A549 (cell line): ENCODE data around the gene PRKCE. TPM values are rescaled to one million over a fixed set of nuclear protein-coding genes. Genes with fewer than 3 reads are reported as not detected.

Experiments used
- ATAC-seq, 2 experiments: fragments of 200-7000 bp in 1 of 2; fragments of >200 bp in 1 of 2; cut with Nextera tagmentation in 1 of 2; cut with Tn5 transposase in 1 of 2; 3 replicates each; pipeline versions ENCODE4 v1.8.0 to v1.9.1; 2018 to 2020; ENCODE audit warnings: mild to moderate bottlenecking in 1 of 2, moderate library complexity in 1 of 2
- CTCF ChIA-PET: fragments of 300-600 bp; sonication (Branson Sonifier 250); formaldehyde crosslinking; extraction: SDS; loops from one replicate; lab custom pipeline; 2021; ENCODE audit warnings: antibody characterized with exemption, inconsistent platforms; lab: Yijun Ruan, JAX
- POLR2A ChIA-PET: fragments of 350-600 bp; formaldehyde crosslinking; extraction: SDS; loops from one replicate; lab custom pipeline; 2021; ENCODE audit warnings: antibody characterized with exemption, inconsistent platforms; lab: Yijun Ruan, JAX
- DNase-seq, 2 experiments: peaks; one replicate each; pipeline versions ENCODE4 v3.0.0 to v3.0.0-alpha.2; 2011 to 2016; ENCODE audit warnings: low read depth in 1 of 2, low spot score in 1 of 2
- FAIRE-seq: peaks from 2 replicates; lab custom pipeline; 2011; peaks lifted over from hg19 to GRCh38; lab: Jason Lieb, UNC
- H3K27ac ChIP-seq, 2 experiments: fragments of >200 bp; sonication (Bioruptor Twin); formaldehyde crosslinking; 3 replicates each; pipeline ENCODE4 v1.5.1; 2016 to 2017
- H3K4me1 ChIP-seq: fragments of >200 bp; sonication (Bioruptor Twin); formaldehyde crosslinking; 3 replicates; pipeline ENCODE4 v1.6.1; 2016
- H3K4me2 ChIP-seq: fragments of >200 bp; sonication (Bioruptor Twin); formaldehyde crosslinking; 3 replicates; pipeline ENCODE4 v1.6.1; 2016
- H3K4me3 ChIP-seq: fragments of >200 bp; sonication (Bioruptor Twin); formaldehyde crosslinking; 3 replicates; pipeline ENCODE4 v1.5.1; 2016
- H3K9me3 ChIP-seq: fragments of >200 bp; sonication (Bioruptor Twin); formaldehyde crosslinking; 3 replicates; pipeline ENCODE4 v1.6.1; 2016
- CEBPB ChIP-seq, 2 experiments: fragments of >200 bp in 1 of 2; sonication (Bioruptor Twin) in 1 of 2; formaldehyde crosslinking in 1 of 2; IDR thresholded peaks; 2 replicates each; pipeline ENCODE4 v1.6.1; 2012 to 2016
- CHD2 ChIP-seq: fragments of 150-350 bp; IDR thresholded peaks from 2 replicates; pipeline ENCODE4 v1.6.1; 2014; ENCODE audit warnings: low read length; ENCODE audit not compliant: partially characterized antibody
- EP300 ChIP-seq, 2 experiments: fragments of >200 bp; sonication (Bioruptor Twin); formaldehyde crosslinking; IDR thresholded peaks; 2 replicates in 1 of 2; 3 replicates in 1 of 2; pipeline ENCODE4 v1.6.1; 2016 to 2017
- ESRRA ChIP-seq: fragments of 150-350 bp; IDR thresholded peaks from 2 replicates; pipeline ENCODE4 v1.6.1; 2014; ENCODE audit warnings: mild to moderate bottlenecking, low read length, borderline replicate concordance
- FOSL2 ChIP-seq, 2 experiments: fragments of 450-650 bp in 1 of 2; fragments of >200 bp in 1 of 2; sonication (Bioruptor Twin) in 1 of 2; formaldehyde crosslinking; IDR thresholded peaks; 2 replicates each; pipeline versions ENCODE4 v1.5.0 to v1.6.1; 2016 to 2020; ENCODE audit warnings: mild to moderate bottlenecking in 1 of 2, moderate library complexity in 1 of 2
- HOXB13 ChIP-seq: fragments of 250-450 bp; sonication (Bioruptor Pico); IDR thresholded peaks from 2 replicates; pipeline ENCODE4 v1.5.0; 2020; ENCODE audit warnings: low read depth, mild to moderate bottlenecking, moderate library complexity
- HOXB5 ChIP-seq: fragments of 250-450 bp; sonication (Bioruptor Pico); IDR thresholded peaks from 2 replicates; pipeline ENCODE4 v1.5.0; 2020; ENCODE audit warnings: mild to moderate bottlenecking, moderate library complexity
- MAZ ChIP-seq: fragments of 150-350 bp; IDR thresholded peaks from 2 replicates; pipeline ENCODE4 v1.6.1; 2014; ENCODE audit warnings: antibody characterized with exemption, low read depth, low read length, borderline replicate concordance
- NPAS2 ChIP-seq: fragments of 250-450 bp; sonication (Bioruptor Pico); IDR thresholded peaks from 2 replicates; pipeline ENCODE4 v1.8.0; 2022; ENCODE audit warnings: mild to moderate bottlenecking, moderate library complexity, borderline replicate concordance
- NR3C1 ChIP-seq: fragments of >200 bp; sonication (Bioruptor Twin); formaldehyde crosslinking; IDR thresholded peaks from 3 replicates; pipeline ENCODE4 v1.6.1; 2017
- POLR2A ChIP-seq: IDR thresholded peaks from 2 replicates; pipeline ENCODE4 v1.6.1; 2012; ENCODE audit warnings: mild to moderate bottlenecking, low read length
- RCOR1 ChIP-seq: fragments of 150-350 bp; IDR thresholded peaks from 2 replicates; pipeline ENCODE4 v1.6.1; 2014; ENCODE audit warnings: antibody characterized with exemption, low read length, low read depth
- TFCP2L1 ChIP-seq: fragments of 250-450 bp; sonication (Bioruptor Pico); IDR thresholded peaks from 2 replicates; pipeline ENCODE4 v1.5.0; 2021; ENCODE audit warnings: mild to moderate bottlenecking
- ZFP36 ChIP-seq: fragments of 450-650 bp; IDR thresholded peaks from 2 replicates; pipeline ENCODE4 v1.6.1; 2014; ENCODE audit warnings: borderline replicate concordance; ENCODE audit not compliant: partially characterized antibody
- WGBS: methylation state at CpG from one replicate; pipeline ENCODE4 v1.1.6; 2017; ENCODE audit errors: missing lambda C conversion rate; 5-methylcytosine and 5-hydroxymethylcytosine counted together
- polyA plus RNA-seq, 4 experiments: library from polyadenylated mRNA; depleted of rRNA in 3 of 4; stranded (reverse); fragments of >200 nt; fragmentation: RNase III in 1 of 4; extraction: RNeasy Plus Mini Kit Qiagen cat#74134 plus additional on column Dnase treatment in 1 of 4; gene quantifications; 2 replicates in 3 of 4; 3 replicates in 1 of 4; pipeline ENCODE4 v1.2.3, GENCODE V29; 2011 to 2017
- TF ChIP-seq, protein P1 (sequence below): fragments of 250-450 bp; sonication (Bioruptor Pico); IDR thresholded peaks from 2 replicates; pipeline ENCODE4 v1.5.0; 2020; ENCODE audit warnings: low read depth, mild to moderate bottlenecking, moderate library complexity
- TF ChIP-seq, protein P2 (sequence below): fragments of >200 bp; sonication (Bioruptor Twin); formaldehyde crosslinking; IDR thresholded peaks from 2 replicates; pipeline ENCODE4 v1.6.1; 2016
- TF ChIP-seq, protein P3 (sequence below): fragments of 150-350 bp; IDR thresholded peaks from 2 replicates; pipeline ENCODE4 v1.6.1; 2014; ENCODE audit warnings: low read depth, mild to moderate bottlenecking, low read length
- TF ChIP-seq, protein P4 (sequence below): IDR thresholded peaks from 2 replicates; pipeline ENCODE4 v1.6.1; 2012
- TF ChIP-seq, protein P5 (sequence below): IDR thresholded peaks from 2 replicates; pipeline ENCODE4 v1.6.1; 2012

Gene PRKCE
- polyA plus RNA-seq, 2 of the 4 experiments (the other 2 are of a cell fraction), result 11.5 to 12.0 TPM

DNA sequence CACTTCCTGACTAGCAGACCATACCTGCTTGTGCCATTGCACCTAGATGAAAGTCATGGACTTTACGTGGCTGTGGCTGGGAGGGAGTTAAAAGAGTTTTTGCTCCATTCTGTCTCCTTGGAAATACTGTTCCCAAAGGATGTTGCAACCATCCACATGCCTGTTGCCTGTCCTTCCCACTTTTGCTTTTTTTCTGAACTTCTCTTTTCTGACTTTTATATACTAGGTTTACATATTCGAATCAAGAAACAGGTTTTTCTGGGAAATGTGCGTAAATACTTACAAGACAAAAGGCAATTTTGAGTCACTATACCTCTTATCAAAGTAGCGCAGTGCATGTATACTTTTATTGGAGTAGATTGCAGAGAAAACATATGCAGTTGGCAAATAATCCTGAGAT, 244.8 kb downstream of the PRKCE start:
- no peak for FAIRE-seq
- TF ChIP-seq, protein P1, sequence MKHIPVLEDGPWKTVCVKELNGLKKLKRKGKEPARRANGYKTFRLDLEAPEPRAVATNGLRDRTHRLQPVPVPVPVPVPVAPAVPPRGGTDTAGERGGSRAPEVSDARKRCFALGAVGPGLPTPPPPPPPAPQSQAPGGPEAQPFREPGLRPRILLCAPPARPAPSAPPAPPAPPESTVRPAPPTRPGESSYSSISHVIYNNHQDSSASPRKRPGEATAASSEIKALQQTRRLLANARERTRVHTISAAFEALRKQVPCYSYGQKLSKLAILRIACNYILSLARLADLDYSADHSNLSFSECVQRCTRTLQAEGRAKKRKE, result no peak
- TF ChIP-seq POLR2A (no peak), ZFP36 (no peak), TFCP2L1 (CRISPR knock-in tag) (no peak), NPAS2 (no peak)
- TF ChIP-seq, protein P2, sequence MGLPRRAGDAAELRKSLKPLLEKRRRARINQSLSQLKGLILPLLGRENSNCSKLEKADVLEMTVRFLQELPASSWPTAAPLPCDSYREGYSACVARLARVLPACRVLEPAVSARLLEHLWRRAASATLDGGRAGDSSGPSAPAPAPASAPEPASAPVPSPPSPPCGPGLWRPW, result no peak
- TF ChIP-seq, all 56 proteins: peak for 0
- H3K4me3 ChIP-seq, result no peak overlapping the region
- ATAC-seq (no peak), DNase-seq (no peak)
- CTCF ChIA-PET, result no interaction called here
- H3K27ac ChIP-seq, result no peak overlapping the region
- WGBS, result 89% methylated on average over 4 of the region's 4 CpGs
- no peaks in the 10 kb centered on the region for H3K9me3 ChIP-seq
- H3K4me2 ChIP-seq, result no peak overlapping the region
- H3K4me1 ChIP-seq, result no peaks in the 10 kb centered on the region
- POLR2A ChIA-PET, result no interaction called here

DNA sequence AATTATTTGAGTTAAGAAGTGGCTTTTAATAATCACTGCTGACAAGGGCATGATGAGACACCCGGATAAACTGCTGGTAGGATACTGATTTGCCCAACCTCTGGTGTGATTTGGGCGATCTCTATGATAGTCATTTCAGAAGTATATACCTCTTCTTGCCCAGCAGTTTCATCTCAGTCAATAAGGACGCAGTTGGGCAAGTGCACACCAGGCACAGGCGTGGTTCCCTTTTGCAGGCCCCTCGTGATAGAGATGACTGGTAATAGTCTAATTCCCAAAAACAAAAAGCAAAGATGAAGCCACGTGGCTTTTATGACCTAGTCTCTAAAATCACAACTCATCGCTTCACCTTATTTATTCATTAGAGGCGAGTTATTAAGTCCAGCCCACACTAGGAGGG, 246.4 kb downstream of the PRKCE start:
- no peak overlapping the region for H3K4me3 ChIP-seq
- no peaks in the 10 kb centered on the region for H3K4me1 ChIP-seq
- H3K27ac ChIP-seq, result no peak overlapping the region
- FAIRE-seq (no peak), DNase-seq (no peak), ATAC-seq (no peak)
- H3K4me2 ChIP-seq, result no peak overlapping the region
- CTCF ChIA-PET, result interaction anchor here (1.0 kb wide), 1 partner anchor 31 kb away, joined by 3 read pairs; no protein-coding TSS in a partner anchor
- WGBS, result 84% methylated on average over 8 of the region's 8 CpGs
- TF ChIP-seq, protein P3, sequence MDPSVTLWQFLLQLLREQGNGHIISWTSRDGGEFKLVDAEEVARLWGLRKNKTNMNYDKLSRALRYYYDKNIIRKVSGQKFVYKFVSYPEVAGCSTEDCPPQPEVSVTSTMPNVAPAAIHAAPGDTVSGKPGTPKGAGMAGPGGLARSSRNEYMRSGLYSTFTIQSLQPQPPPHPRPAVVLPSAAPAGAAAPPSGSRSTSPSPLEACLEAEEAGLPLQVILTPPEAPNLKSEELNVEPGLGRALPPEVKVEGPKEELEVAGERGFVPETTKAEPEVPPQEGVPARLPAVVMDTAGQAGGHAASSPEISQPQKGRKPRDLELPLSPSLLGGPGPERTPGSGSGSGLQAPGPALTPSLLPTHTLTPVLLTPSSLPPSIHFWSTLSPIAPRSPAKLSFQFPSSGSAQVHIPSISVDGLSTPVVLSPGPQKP, result no peak
- no peak for TF ChIP-seq MAZ
- POLR2A ChIA-PET, result no interaction called here
- no peaks in the 10 kb centered on the region for H3K9me3 ChIP-seq

DNA sequence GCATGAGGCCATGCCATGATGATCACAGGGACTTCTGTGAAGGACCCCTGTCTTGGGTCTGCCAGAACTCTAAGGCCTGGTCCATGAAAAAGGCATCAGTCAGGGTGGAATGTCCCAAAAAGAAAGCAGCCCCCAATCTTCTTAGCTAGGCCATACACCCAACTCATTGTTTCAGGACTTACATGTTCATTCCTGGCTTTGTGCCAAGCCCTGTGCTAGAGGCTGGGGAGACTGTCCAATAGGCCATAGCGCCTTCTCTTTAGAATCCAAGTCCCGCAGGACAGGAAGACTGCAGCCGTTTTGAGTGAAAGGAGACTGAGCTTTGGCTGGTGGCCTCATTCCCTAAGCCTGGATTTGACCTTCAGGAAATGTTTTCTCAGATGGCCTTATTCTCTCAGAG, 247.3 kb downstream of the PRKCE start:
- FAIRE-seq (no peak), DNase-seq (no peak), ATAC-seq (no peak)
- ChIA-PET CTCF (interaction anchor here (1.0 kb wide), 1 partner anchor 32 kb away, joined by 3 read pairs; no protein-coding TSS in a partner anchor), POLR2A (no interaction called here)
- Histone ChIP-seq H3K4me1 (no peaks in the 10 kb centered on the region), H3K9me3 (no peaks in the 10 kb centered on the region), H3K27ac (no peak overlapping the region), H3K4me2 (no peak overlapping the region), H3K4me3 (no peak overlapping the region)
- 100% methylated on average over 3 of the region's 3 CpGs for WGBS
- TF ChIP-seq CEBPB (IDR thresholded peaks at IDR 0.05) (no peak), NR3C1 (no peak), EP300 (IDR thresholded peaks at IDR 0.05) (no peak), CHD2 (no peak), FOSL2 (IDR thresholded peaks at IDR 0.05) (no peak), FOSL2 (CRISPR knock-in tag; IDR thresholded peaks at IDR 0.05) (no peak), HOXB13 (CRISPR knock-in tag) (no peak), HOXB5 (CRISPR knock-in tag) (no peak), RCOR1 (no peak), ESRRA (no peak)
- TF ChIP-seq, protein P4, sequence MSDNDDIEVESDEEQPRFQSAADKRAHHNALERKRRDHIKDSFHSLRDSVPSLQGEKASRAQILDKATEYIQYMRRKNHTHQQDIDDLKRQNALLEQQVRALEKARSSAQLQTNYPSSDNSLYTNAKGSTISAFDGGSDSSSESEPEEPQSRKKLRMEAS, result no peak
- TF ChIP-seq, protein P5, sequence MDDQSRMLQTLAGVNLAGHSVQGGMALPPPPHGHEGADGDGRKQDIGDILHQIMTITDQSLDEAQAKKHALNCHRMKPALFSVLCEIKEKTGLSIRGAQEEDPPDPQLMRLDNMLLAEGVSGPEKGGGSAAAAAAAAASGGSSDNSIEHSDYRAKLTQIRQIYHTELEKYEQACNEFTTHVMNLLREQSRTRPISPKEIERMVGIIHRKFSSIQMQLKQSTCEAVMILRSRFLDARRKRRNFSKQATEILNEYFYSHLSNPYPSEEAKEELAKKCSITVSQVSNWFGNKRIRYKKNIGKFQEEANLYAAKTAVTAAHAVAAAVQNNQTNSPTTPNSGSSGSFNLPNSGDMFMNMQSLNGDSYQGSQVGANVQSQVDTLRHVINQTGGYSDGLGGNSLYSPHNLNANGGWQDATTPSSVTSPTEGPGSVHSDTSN, result no peak
